Caco-2 (cell line): ENCODE measurements around the gene ATXN10. TPM values are rescaled to one million over a fixed set of nuclear protein-coding genes. Genes with fewer than 3 reads are reported as not detected.
A peak's percentile ranks its signal among the peaks of the same experiment; 100 is the strongest.

ENCODE experiments used
- BruUV-seq: library from RNA; stranded (reverse); fragments of 400-500 nt; replicated peaks from 2 replicates; lab custom pipeline; 2021; lab: Mats Ljungman, UMichigan
- CTCF ChIA-PET: fragments of 300-600 bp; sonication (Branson Sonifier 250); formaldehyde crosslinking; loops from one replicate; lab custom pipeline; 2022; ENCODE audit warnings: antibody characterized with exemption; lab: Charles Lee
- POLR2A ChIA-PET: fragments of 300-600 bp; sonication (Branson Sonifier 250); formaldehyde crosslinking; loops from one replicate; lab custom pipeline; 2022; ENCODE audit warnings: antibody characterized with exemption; lab: Charles Lee
- DNase-seq, 2 experiments: peaks; one replicate each; pipeline versions ENCODE4 v3.0.0 to v3.0.0-alpha.2; 2020 to 2022
- H3K27me3 ChIP-seq: replicated peaks from 2 replicates; pipeline ENCODE4 v1.6.0; 2011; ENCODE audit warnings: low read length; ENCODE audit not compliant: control insufficient read depth, insufficient read depth
- H3K36me3 ChIP-seq: 2 replicates; pipeline ENCODE4 v1.5.1; 2011; ENCODE audit warnings: low read length; ENCODE audit not compliant: control insufficient read depth, insufficient read depth
- H3K4me1 ChIP-seq: fragments of 250-450 bp; sonication (Bioruptor Pico); 2 replicates; pipeline ENCODE4 v1.5.1; 2020; ENCODE audit warnings: mild to moderate bottlenecking
- H3K4me3 ChIP-seq: 2 replicates; pipeline ENCODE4 v1.5.1; 2011; ENCODE audit warnings: low read depth, mild to moderate bottlenecking, control low read depth, low read length
- H3K9me3 ChIP-seq: fragments of 250-450 bp; sonication (Bioruptor Pico); 2 replicates; pipeline ENCODE4 v1.5.1; 2020; ENCODE audit warnings: mild to moderate bottlenecking, moderate library complexity
- H3K27ac Mint-ChIP-seq: one replicate; pipeline ENCODE4 v1.8.0; 2022; ENCODE audit warnings: mixed read lengths; ENCODE audit not compliant: unreplicated experiment
- H3K27me3 Mint-ChIP-seq: one replicate; pipeline ENCODE4 v1.8.0; 2022; ENCODE audit warnings: mixed read lengths; ENCODE audit not compliant: insufficient read depth, unreplicated experiment
- H3K36me3 Mint-ChIP-seq: one replicate; pipeline ENCODE4 v1.8.0; 2022; ENCODE audit warnings: mild to moderate bottlenecking, mixed read lengths; ENCODE audit not compliant: insufficient read depth, unreplicated experiment
- H3K4me1 Mint-ChIP-seq: one replicate; pipeline ENCODE4 v1.8.0; 2022; ENCODE audit warnings: low read depth, mixed read lengths; ENCODE audit not compliant: unreplicated experiment
- H3K4me3 Mint-ChIP-seq: one replicate; pipeline ENCODE4 v1.8.0; 2022; ENCODE audit warnings: mild to moderate bottlenecking, moderate library complexity, mixed read lengths; ENCODE audit not compliant: unreplicated experiment
- H3K9me3 Mint-ChIP-seq: one replicate; pipeline ENCODE4 v1.8.0; 2022; ENCODE audit warnings: mixed read lengths; ENCODE audit not compliant: unreplicated experiment
- intact Hi-C: fragments of 100-400 bp; cut with micrococcal nuclease; formaldehyde crosslinking; loops from one replicate; pipeline ENCODE4 v1.10.0; 2022; ENCODE audit not compliant: unreplicated experiment
- total RNA-seq: library from RNA; stranded (reverse); gene quantifications from 2 replicates; pipeline ENCODE4 v1.2.3, GENCODE V29; 2022
- TF ChIP-seq, protein P1 (sequence below), 2 experiments: fragments of 200-600 bp in 1 of 2; IDR thresholded peaks; 1 replicate in 1 of 2; 2 replicates in 1 of 2; pipeline versions ENCODE4 v1.5.1 to v1.8.0; 2011 to 2022; ENCODE audit warnings: antibody characterized with exemption in 1 of 2, control low read depth in 1 of 2, inconsistent platforms in 1 of 2, low read depth in 1 of 2, low read length in 1 of 2, mild to moderate bottlenecking in 1 of 2, moderate library complexity in 1 of 2; ENCODE audit not compliant: insufficient read depth in 1 of 2, severe bottlenecking in 1 of 2, unreplicated experiment in 1 of 2

ATXN10 gene
- total RNA-seq, 1 experiment from 2014 or later = 155 TPM

DNA sequence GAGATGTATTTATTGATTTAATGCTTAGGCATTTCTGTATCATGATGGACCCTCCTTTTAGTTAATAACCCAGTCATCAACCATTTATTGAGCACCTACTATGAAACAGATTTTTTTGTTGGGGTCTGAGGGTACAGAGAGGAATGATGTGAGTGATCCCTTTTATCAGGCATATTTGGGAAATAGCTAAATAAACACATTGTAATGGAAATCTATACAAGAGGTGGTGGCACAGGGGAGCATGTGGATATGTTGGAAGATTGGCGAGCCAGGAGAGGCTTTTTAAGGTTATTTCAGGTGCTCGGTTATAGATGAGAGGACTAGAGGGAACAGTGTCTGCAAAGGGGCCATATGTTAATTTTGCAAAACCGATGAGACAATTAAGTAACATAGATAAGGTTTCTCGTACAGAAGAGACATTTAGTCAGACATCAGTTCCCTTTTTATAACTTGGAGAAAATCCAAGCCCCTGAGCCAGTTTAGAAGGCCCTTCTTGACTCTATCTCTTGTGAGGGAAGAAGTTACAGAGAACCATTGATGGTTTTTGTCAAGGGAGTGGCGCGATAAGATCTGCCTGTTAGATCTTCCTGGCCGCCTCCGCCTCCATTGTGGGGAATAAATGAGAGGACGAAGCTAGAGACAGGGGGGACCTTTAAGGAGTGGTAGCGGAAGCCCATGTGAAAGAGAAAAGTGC is 2.0 kb downstream of the ATXN10 start:
- peaks cover 16% of the 10 kb centered on the region for H3K4me1 ChIP-seq
- no peaks in the 10 kb centered on the region; the same call in 1 of the 2 replicates for H3K27me3 ChIP-seq
- H3K27ac Mint-ChIP-seq = no peak overlapping the region
- intact Hi-C loops = no loop called here
- no peak for DNase-seq
- H3K4me3 ChIP-seq = no peak overlapping the region
- H3K27me3 Mint-ChIP-seq = no peaks in the 10 kb centered on the region
- BruUV-seq = no TSS peak
- no peaks in the 10 kb centered on the region for H3K9me3 ChIP-seq
- no peaks in the 10 kb centered on the region for H3K36me3 ChIP-seq
- H3K4me3 Mint-ChIP-seq = peak overlapping the region; percentile 83
- TF ChIP-seq, protein P1, sequence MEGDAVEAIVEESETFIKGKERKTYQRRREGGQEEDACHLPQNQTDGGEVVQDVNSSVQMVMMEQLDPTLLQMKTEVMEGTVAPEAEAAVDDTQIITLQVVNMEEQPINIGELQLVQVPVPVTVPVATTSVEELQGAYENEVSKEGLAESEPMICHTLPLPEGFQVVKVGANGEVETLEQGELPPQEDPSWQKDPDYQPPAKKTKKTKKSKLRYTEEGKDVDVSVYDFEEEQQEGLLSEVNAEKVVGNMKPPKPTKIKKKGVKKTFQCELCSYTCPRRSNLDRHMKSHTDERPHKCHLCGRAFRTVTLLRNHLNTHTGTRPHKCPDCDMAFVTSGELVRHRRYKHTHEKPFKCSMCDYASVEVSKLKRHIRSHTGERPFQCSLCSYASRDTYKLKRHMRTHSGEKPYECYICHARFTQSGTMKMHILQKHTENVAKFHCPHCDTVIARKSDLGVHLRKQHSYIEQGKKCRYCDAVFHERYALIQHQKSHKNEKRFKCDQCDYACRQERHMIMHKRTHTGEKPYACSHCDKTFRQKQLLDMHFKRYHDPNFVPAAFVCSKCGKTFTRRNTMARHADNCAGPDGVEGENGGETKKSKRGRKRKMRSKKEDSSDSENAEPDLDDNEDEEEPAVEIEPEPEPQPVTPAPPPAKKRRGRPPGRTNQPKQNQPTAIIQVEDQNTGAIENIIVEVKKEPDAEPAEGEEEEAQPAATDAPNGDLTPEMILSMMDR (IDR thresholded peaks at IDR 0.05; ENCODE audit: insufficient read depth in 1 of 2, low read depth in 1 of 2, low read length in 1 of 2, severe bottlenecking in 1 of 2, unreplicated experiment in 1 of 2) = no peak
- peaks cover 12% of the 10 kb centered on the region for H3K36me3 Mint-ChIP-seq
- no peaks in the 10 kb centered on the region for H3K9me3 Mint-ChIP-seq
- CTCF ChIA-PET = no interaction called here
- H3K4me1 Mint-ChIP-seq = peaks cover 15% of the 10 kb centered on the region
- POLR2A ChIA-PET = no interaction called here

DNA sequence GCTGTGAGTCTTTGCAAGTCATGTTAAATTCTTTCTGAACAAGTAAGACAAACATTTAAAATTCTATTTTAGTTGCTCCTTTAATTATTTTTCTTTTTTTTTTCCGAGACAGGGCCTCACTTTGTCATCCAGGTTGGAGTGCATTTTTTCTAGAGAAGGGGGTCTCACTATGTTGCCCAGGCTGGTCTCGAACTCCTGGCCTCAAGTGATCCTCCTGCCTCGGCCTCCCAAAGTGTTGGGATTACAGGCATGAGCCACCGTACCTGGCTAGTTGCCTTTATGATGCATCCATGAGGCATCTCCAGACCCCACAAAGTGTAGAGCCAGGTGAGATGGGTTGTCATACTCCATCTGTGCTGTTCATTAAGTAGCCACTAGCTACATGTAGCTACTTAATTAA is 4.4 kb downstream of the ATXN10 start:
- H3K27ac Mint-ChIP-seq = no peak overlapping the region
- TF ChIP-seq, protein P1 (IDR thresholded peaks at IDR 0.05; ENCODE audit: insufficient read depth in 1 of 2, low read depth in 1 of 2, low read length in 1 of 2, severe bottlenecking in 1 of 2, unreplicated experiment in 1 of 2) = no peak

DNA sequence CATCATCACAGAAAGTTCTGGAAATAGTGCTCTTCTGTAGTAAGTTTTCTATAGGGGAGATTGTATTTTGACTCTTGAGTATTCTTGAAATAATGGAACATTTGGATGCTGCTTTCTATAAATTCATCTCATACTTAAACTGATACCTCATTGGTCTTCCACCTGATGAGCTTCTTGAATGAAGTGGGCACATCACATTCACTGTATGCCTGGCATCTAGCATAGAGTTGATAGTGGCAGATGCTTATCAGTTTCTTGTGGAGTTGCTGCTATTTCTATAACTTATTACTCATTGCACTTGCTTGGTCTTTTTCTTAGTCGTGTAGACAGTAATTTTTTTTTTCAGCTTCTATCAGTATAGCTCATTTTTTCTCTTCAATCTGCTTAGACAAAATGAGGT is 5.4 kb downstream of the ATXN10 start:
- no peaks in the 10 kb centered on the region for H3K27me3 Mint-ChIP-seq
- intact Hi-C loops = no loop called here
- H3K27me3 ChIP-seq = no peaks in the 10 kb centered on the region; the same call in 1 of the 2 replicates
- no peaks in the 10 kb centered on the region for H3K36me3 ChIP-seq
- peaks cover 15% of the 10 kb centered on the region for H3K4me1 Mint-ChIP-seq
- POLR2A ChIA-PET = no interaction called here
- no TSS peak for BruUV-seq
- H3K9me3 Mint-ChIP-seq = no peaks in the 10 kb centered on the region
- H3K4me3 ChIP-seq = no peak overlapping the region
- TF ChIP-seq, protein P1 (IDR thresholded peaks at IDR 0.05; ENCODE audit: insufficient read depth in 1 of 2, low read depth in 1 of 2, low read length in 1 of 2, severe bottlenecking in 1 of 2, unreplicated experiment in 1 of 2) = no peak
- no peak overlapping the region for H3K4me3 Mint-ChIP-seq
- DNase-seq = no peak
- peaks cover 11% of the 10 kb centered on the region for H3K4me1 ChIP-seq
- no peak overlapping the region for H3K27ac Mint-ChIP-seq
- no peaks in the 10 kb centered on the region for H3K9me3 ChIP-seq
- CTCF ChIA-PET = interaction anchor here (0.7 kb wide), 1 partner anchor 309 kb away, joined by 3 read pairs; no protein-coding TSS in a partner anchor
- peaks cover 7% of the 10 kb centered on the region for H3K36me3 Mint-ChIP-seq

More for the DNA sequence above, 4.4 kb downstream of the ATXN10 start:
- Histone ChIP-seq H3K4me3 (no peak overlapping the region), H3K9me3 (no peaks in the 10 kb centered on the region), H3K36me3 (no peaks in the 10 kb centered on the region), H3K27me3 (no peaks in the 10 kb centered on the region; the same call in 1 of the 2 replicates), H3K4me1 (peaks cover 12% of the 10 kb centered on the region)
- ChIA-PET CTCF (no interaction called here), POLR2A (no interaction called here)
- peaks cover 15% of the 10 kb centered on the region for H3K4me1 Mint-ChIP-seq
- intact Hi-C loops = no loop called here
- no TSS peak for BruUV-seq
- no peak for DNase-seq
- no peaks in the 10 kb centered on the region for H3K9me3 Mint-ChIP-seq
- H3K4me3 Mint-ChIP-seq = no peak overlapping the region
- peaks cover 12% of the 10 kb centered on the region for H3K36me3 Mint-ChIP-seq
- H3K27me3 Mint-ChIP-seq = no peaks in the 10 kb centered on the region
